ENCODE data around the gene OTOG.

OTOG gene

GRCh38 chr11:17512101-17512500, 35.0 kb upstream of the OTOG start:
- DNase-seq (ENCODE audit: low read depth) = no peak
- H3K4me3 ChIP-seq (ENCODE audit: low read depth, low read length) = no peak overlapping the region
- TF ChIP-seq CTCF (conservative IDR thresholded peaks at IDR 0.05; ENCODE audit: low read depth, low read length) = no peak

GRCh38 chr11:17513853-17514252, 33.2 kb upstream of the OTOG start:
- DNase-seq (ENCODE audit: low read depth) = no peak
- TF ChIP-seq CTCF (conservative IDR thresholded peaks at IDR 0.05; ENCODE audit: low read depth, low read length) = no peak
- H3K4me3 ChIP-seq (ENCODE audit: low read depth, low read length) = no peak overlapping the region

GRCh38 chr11:17514476-17514875, 32.6 kb upstream of the OTOG start:
- no peak for TF ChIP-seq CTCF (conservative IDR thresholded peaks at IDR 0.05; ENCODE audit: low read depth, low read length)
- H3K4me3 ChIP-seq (ENCODE audit: low read depth, low read length) = no peak overlapping the region
- DNase-seq (ENCODE audit: low read depth) = no peak

GRCh38 chr11:17515443-17516176, 31.4 kb upstream of the OTOG start:
- no peak for DNase-seq (ENCODE audit: low read depth)
- TF ChIP-seq CTCF (conservative IDR thresholded peaks at IDR 0.05; ENCODE audit: low read depth, low read length) = no peak
- H3K4me3 ChIP-seq (ENCODE audit: low read depth, low read length) = no peak overlapping the region

GRCh38 chr11:17516551-17517150, 30.4 kb upstream of the OTOG start:
- no peak for TF ChIP-seq CTCF (conservative IDR thresholded peaks at IDR 0.05; ENCODE audit: low read depth, low read length)

GRCh38 chr11:17517186-17517585, 29.9 kb upstream of the OTOG start:
- H3K4me3 ChIP-seq (ENCODE audit: low read depth, low read length) = no peak overlapping the region
- TF ChIP-seq CTCF (conservative IDR thresholded peaks at IDR 0.05; ENCODE audit: low read depth, low read length) = no peak
- no peak for DNase-seq (ENCODE audit: low read depth)

More at GRCh38 chr11:17516551-17517150, 30.4 kb upstream of the OTOG start:
- no peak overlapping the region for H3K4me3 ChIP-seq (ENCODE audit: low read depth, low read length)
- DNase-seq (ENCODE audit: low read depth) = no peak

GRCh38 chr11:17518366-17518765, 28.7 kb upstream of the OTOG start:
- TF ChIP-seq CTCF (conservative IDR thresholded peaks at IDR 0.05; ENCODE audit: low read depth, low read length) = no peak

More at GRCh38 chr11:17518366-17518765, 28.7 kb upstream of the OTOG start:
- DNase-seq (ENCODE audit: low read depth) = no peak
- H3K4me3 ChIP-seq (ENCODE audit: low read depth, low read length) = no peak overlapping the region
